Smooth muscle cell (in vitro differentiated cells): ENCODE measurements around the gene SPON1. TPM values are rescaled to one million over a fixed set of nuclear protein-coding genes. Genes with fewer than 3 reads are reported as not detected.
A peak's percentile ranks its signal among the peaks of the same experiment; 100 is the strongest.

ENCODE experiments used
- DNase-seq: peaks from one replicate; lab custom pipeline; 2025; ENCODE audit not compliant: unreplicated experiment; lab: John Stamatoyannopoulos, UW
- H2AFZ ChIP-seq: fragments of 200-600 bp; sonication (generic); 2 replicates; pipeline ENCODE4 v1.6.0; 2016; ENCODE audit warnings: antibody characterized with exemption, low read depth, mild to moderate bottlenecking
- H3F3A ChIP-seq: fragments of 200-600 bp; sonication (generic); 2 replicates; pipeline ENCODE4 v1.6.0; 2017; ENCODE audit warnings: antibody characterized with exemption, low read depth
- H3K27ac ChIP-seq: fragments of 200-600 bp; sonication (generic); 2 replicates; pipeline ENCODE4 v1.5.1; 2016; ENCODE audit warnings: low read depth, mild to moderate bottlenecking
- H3K27me3 ChIP-seq: fragments of 200-600 bp; sonication (generic); 2 replicates; pipeline ENCODE4 v1.6.1; 2016; ENCODE audit warnings: low read depth, mild to moderate bottlenecking
- H3K36me3 ChIP-seq: fragments of 200-600 bp; sonication (generic); 2 replicates; pipeline ENCODE4 v1.5.1; 2016; ENCODE audit warnings: low read depth
- H3K4me1 ChIP-seq: fragments of 200-600 bp; sonication (generic); 2 replicates; pipeline ENCODE4 v1.5.1; 2016; ENCODE audit warnings: low read depth
- H3K4me2 ChIP-seq: fragments of 200-600 bp; sonication (generic); 2 replicates; pipeline ENCODE4 v1.6.0; 2016; ENCODE audit warnings: mild to moderate bottlenecking
- H3K4me3 ChIP-seq: fragments of 200-600 bp; sonication (generic); 2 replicates; pipeline ENCODE4 v1.5.1; 2016; ENCODE audit warnings: mild to moderate bottlenecking
- H3K79me2 ChIP-seq: fragments of 200-600 bp; sonication (generic); 2 replicates; pipeline ENCODE4 v1.6.0; 2016; ENCODE audit warnings: low read depth, mild to moderate bottlenecking
- H3K9ac ChIP-seq: fragments of 200-600 bp; sonication (generic); 2 replicates; pipeline ENCODE4 v1.6.0; 2016; ENCODE audit warnings: low read depth
- H3K9me3 ChIP-seq: fragments of 200-600 bp; sonication (generic); replicated peaks from 2 replicates; pipeline ENCODE4 v1.5.1; 2016; ENCODE audit warnings: low read depth
- H4K20me1 ChIP-seq: fragments of 200-600 bp; sonication (generic); 2 replicates; pipeline ENCODE4 v1.6.0; 2016; ENCODE audit warnings: low read depth
- WGBS: methylation state at CpG from one replicate; pipeline ENCODE4 v1.1.7; 2016; ENCODE audit warnings: low lambda C conversion rate; 5-methylcytosine and 5-hydroxymethylcytosine counted together
- polyA plus RNA-seq: library from polyadenylated mRNA; unstranded; fragments of >200 nt; fragmentation: Nextera tagmentation; extraction: Ambion mirVana; gene quantifications from 2 replicates; pipeline ENCODE4 v1.2.1, GENCODE V29; 2016
- total RNA-seq: library from RNA; depleted of rRNA; stranded (reverse); fragments of >200 nt; gene quantifications from 2 replicates; pipeline ENCODE4 v1.2.3, GENCODE V29; 2014
- TF ChIP-seq, protein P1 (sequence below): fragments of 200-600 bp; sonication (generic); IDR thresholded peaks from 2 replicates; pipeline ENCODE4 v1.5.1; 2017; ENCODE audit warnings: borderline replicate concordance, mild to moderate bottlenecking, antibody characterized with exemption; ENCODE audit not compliant: insufficient read depth, poor library complexity, severe bottlenecking

Gene SPON1
- total and polyA plus RNA-seq, 2 experiments from 2014 or later, result 38.0 to 40.6 TPM

- DNase-seq, result no peak
- H3K4me1 ChIP-seq, result peaks cover 43% of the 10 kb centered on the region
- H3K4me3 ChIP-seq, result peak overlapping the region; percentile 60
- no peaks in the 10 kb centered on the region for H4K20me1 ChIP-seq
- H3K36me3 ChIP-seq, result no peaks in the 10 kb centered on the region
- peak overlapping the region; percentile 94 for H3K4me2 ChIP-seq
- no peak overlapping the region for H3K27ac ChIP-seq
- TF ChIP-seq, protein P1, sequence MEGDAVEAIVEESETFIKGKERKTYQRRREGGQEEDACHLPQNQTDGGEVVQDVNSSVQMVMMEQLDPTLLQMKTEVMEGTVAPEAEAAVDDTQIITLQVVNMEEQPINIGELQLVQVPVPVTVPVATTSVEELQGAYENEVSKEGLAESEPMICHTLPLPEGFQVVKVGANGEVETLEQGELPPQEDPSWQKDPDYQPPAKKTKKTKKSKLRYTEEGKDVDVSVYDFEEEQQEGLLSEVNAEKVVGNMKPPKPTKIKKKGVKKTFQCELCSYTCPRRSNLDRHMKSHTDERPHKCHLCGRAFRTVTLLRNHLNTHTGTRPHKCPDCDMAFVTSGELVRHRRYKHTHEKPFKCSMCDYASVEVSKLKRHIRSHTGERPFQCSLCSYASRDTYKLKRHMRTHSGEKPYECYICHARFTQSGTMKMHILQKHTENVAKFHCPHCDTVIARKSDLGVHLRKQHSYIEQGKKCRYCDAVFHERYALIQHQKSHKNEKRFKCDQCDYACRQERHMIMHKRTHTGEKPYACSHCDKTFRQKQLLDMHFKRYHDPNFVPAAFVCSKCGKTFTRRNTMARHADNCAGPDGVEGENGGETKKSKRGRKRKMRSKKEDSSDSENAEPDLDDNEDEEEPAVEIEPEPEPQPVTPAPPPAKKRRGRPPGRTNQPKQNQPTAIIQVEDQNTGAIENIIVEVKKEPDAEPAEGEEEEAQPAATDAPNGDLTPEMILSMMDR, result no peak
- H2AFZ ChIP-seq, result peak overlapping the region; percentile 87
- no peaks in the 10 kb centered on the region for H3K9me3 ChIP-seq
- H3K27me3 ChIP-seq, result peaks cover 41% of the 10 kb centered on the region
- no peaks in the 10 kb centered on the region for H3F3A ChIP-seq
- no peak overlapping the region for H3K9ac ChIP-seq
- H3K79me2 ChIP-seq, result peaks cover 27% of the 10 kb centered on the region
- WGBS, result 2% methylated on average over 60 of the region's 60 CpGs
Measured at GRCh38 chr11:13963169-13963948, 836 bp downstream of the SPON1 start.

- peaks cover 31% of the 10 kb centered on the region for H3K79me2 ChIP-seq
- H3K4me3 ChIP-seq, result peak overlapping the region; percentile 60
- TF ChIP-seq, protein P1, result no peak
- H2AFZ ChIP-seq, result peak overlapping the region; percentile 87
- peaks cover 46% of the 10 kb centered on the region for H3K4me1 ChIP-seq
- H3K9ac ChIP-seq, result no peak overlapping the region
- no peaks in the 10 kb centered on the region for H4K20me1 ChIP-seq
- H3K27me3 ChIP-seq, result peaks cover 41% of the 10 kb centered on the region
- no peak for DNase-seq
- WGBS, result 2% methylated on average over 62 of the region's 62 CpGs
- H3K4me2 ChIP-seq, result peak overlapping the region; percentile 94
- H3F3A ChIP-seq, result no peaks in the 10 kb centered on the region
- H3K36me3 ChIP-seq, result no peaks in the 10 kb centered on the region
- no peak overlapping the region for H3K27ac ChIP-seq
- no peaks in the 10 kb centered on the region for H3K9me3 ChIP-seq
Measured at GRCh38 chr11:13963949-13964770, 1.6 kb downstream of the SPON1 start.

DNA sequence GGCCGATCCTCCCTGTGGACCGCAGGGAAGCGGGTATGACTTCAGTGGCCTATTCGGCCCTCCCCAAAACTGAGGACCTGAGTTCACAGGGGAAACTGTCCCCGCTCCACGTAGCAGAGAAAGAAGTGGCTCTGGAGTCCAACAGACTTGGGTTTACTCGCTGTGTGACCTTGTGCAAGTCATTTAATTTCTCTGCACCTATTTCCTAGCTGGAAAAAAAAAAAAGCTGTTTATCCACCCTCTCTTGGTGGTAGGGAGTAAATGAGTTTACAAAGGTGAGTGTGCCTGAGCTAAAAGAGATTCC, 2.2 kb downstream of the SPON1 start:
- H3K9me3 ChIP-seq, result no peaks in the 10 kb centered on the region
- DNase-seq, result no peak
- no peak overlapping the region for H3K27ac ChIP-seq
- TF ChIP-seq, protein P1, result no peak
- H3K4me3 ChIP-seq, result peak overlapping the region; percentile 60
- H3F3A ChIP-seq, result no peaks in the 10 kb centered on the region
- peak overlapping the region; percentile 94 for H3K4me2 ChIP-seq
- peak overlapping the region; percentile 70 for H2AFZ ChIP-seq
- no peak overlapping the region for H3K9ac ChIP-seq
- H4K20me1 ChIP-seq, result no peaks in the 10 kb centered on the region
- H3K4me1 ChIP-seq, result peaks cover 46% of the 10 kb centered on the region
- peaks cover 31% of the 10 kb centered on the region for H3K79me2 ChIP-seq
- H3K36me3 ChIP-seq, result no peaks in the 10 kb centered on the region
- peaks cover 41% of the 10 kb centered on the region for H3K27me3 ChIP-seq
- 19% methylated on average over 7 of the region's 7 CpGs for WGBS
